K562 (cell line): ENCODE data around the gene APOBEC3G. TPM values are rescaled to one million over a fixed set of nuclear protein-coding genes. Genes with fewer than 3 reads are reported as not detected.
A peak's percentile ranks its signal among the peaks of the same experiment; 100 is the strongest.

ENCODE experiments used
- ATAC-seq: fragments of 200-7000 bp; cut with Tn5 transposase; 3 replicates; pipeline ENCODE4 v1.9.1; 2020; ENCODE audit warnings: moderate library complexity
- BruUV-seq: library from RNA; stranded (reverse); fragments of 400-500 nt; replicated peaks from 2 replicates; lab custom pipeline; 2021; lab: Mats Ljungman, UMichigan
- CTCF ChIA-PET: fragments of 300-600 bp; formaldehyde crosslinking; extraction: SDS; loops from one replicate; lab custom pipeline; 2021; ENCODE audit warnings: low intra/inter-chr PET ratio; lab: Yijun Ruan, JAX
- POLR2A ChIA-PET: fragments of 300-600, 350-650 bp; sonication (Branson Sonifier 250); formaldehyde crosslinking; extraction: SDS; loops from one replicate; lab custom pipeline; 2021; ENCODE audit warnings: antibody characterized with exemption, inconsistent platforms; lab: Yijun Ruan, JAX
- DNase-seq, 4 experiments: peaks; one replicate each; pipeline versions ENCODE4 v3.0.0 to v3.0.0-alpha.2; 2011 to 2018; ENCODE audit warnings: low spot score in 3 of 4, mixed read lengths in 3 of 4; ENCODE audit errors: extremely low read depth in 1 of 4
- FAIRE-seq: peaks from 2 replicates; lab custom pipeline; 2011; peaks lifted over from hg19 to GRCh38; lab: Jason Lieb, UNC
- H2AFZ ChIP-seq: 2 replicates; pipeline ENCODE4 v1.6.0; 2011; ENCODE audit warnings: low read depth, low read length, control low read depth, inconsistent platforms
- H3K27ac ChIP-seq: fragments of 200-600 bp; 3 replicates; pipeline ENCODE4 v1.8.0; 2011; ENCODE audit warnings: low read depth, mild to moderate bottlenecking, control low read depth, inconsistent platforms, low read length, moderate library complexity, mixed read lengths; ENCODE audit errors: extremely low read depth
- H3K27me3 ChIP-seq, 2 experiments: fragments of 300-600 bp in 1 of 2; 2 replicates in 1 of 2; 3 replicates in 1 of 2; pipeline versions ENCODE4 v1.6.0 to v1.8.0; 2011; ENCODE audit warnings: inconsistent platforms in 2 of 2, low read length in 2 of 2, mild to moderate bottlenecking in 1 of 2, mixed read lengths in 1 of 2, moderate library complexity in 1 of 2; ENCODE audit not compliant: control insufficient read depth in 2 of 2, insufficient read depth in 2 of 2
- H3K36me3 ChIP-seq: fragments of 300-600 bp; 3 replicates; pipeline ENCODE4 v1.8.0; 2011; ENCODE audit warnings: mild to moderate bottlenecking, low read length, inconsistent platforms; ENCODE audit not compliant: control insufficient read depth, insufficient read depth
- H3K4me1 ChIP-seq, 2 experiments: fragments of 200-600 bp in 1 of 2; replicated peaks in 1 of 2; 2 replicates in 1 of 2; 3 replicates in 1 of 2; pipeline versions ENCODE4 v1.5.1 to v1.8.0; 2011; ENCODE audit warnings: inconsistent platforms in 2 of 2, low read length in 2 of 2, mild to moderate bottlenecking in 1 of 2, mixed read lengths in 1 of 2, moderate library complexity in 1 of 2; ENCODE audit not compliant: control insufficient read depth in 2 of 2, insufficient read depth in 2 of 2
- H3K4me2 ChIP-seq: 2 replicates; pipeline ENCODE4 v1.6.1; 2011; ENCODE audit warnings: low read length, control low read depth, inconsistent platforms, mixed read lengths; ENCODE audit not compliant: insufficient read depth
- H3K4me3 ChIP-seq: fragments of 200-600 bp; sonication (generic), shearing (Covaris generic); 2 replicates; pipeline ENCODE4 v1.5.1; 2016; ENCODE audit warnings: control low read depth, inconsistent platforms
- H3K79me2 ChIP-seq: fragments of 200-600 bp; 3 replicates; pipeline ENCODE4 v1.8.0; 2011; ENCODE audit warnings: low read length, inconsistent platforms; ENCODE audit not compliant: control insufficient read depth, insufficient read depth
- H3K9ac ChIP-seq, 2 experiments: 2 replicates each; pipeline versions ENCODE4 v1.6.0 to v1.6.1; 2011; ENCODE audit warnings: low read depth in 2 of 2, low read length in 2 of 2, control low read depth in 1 of 2, inconsistent platforms in 1 of 2, mild to moderate bottlenecking in 1 of 2, mixed read lengths in 1 of 2; ENCODE audit not compliant: insufficient read depth in 1 of 2
- H3K9me1 ChIP-seq: one replicate; pipeline ENCODE4 v1.6.0; 2011; ENCODE audit warnings: inconsistent platforms, mild to moderate bottlenecking, low read length, moderate library complexity; ENCODE audit not compliant: control insufficient read depth, insufficient read depth
- H3K9me3 ChIP-seq: replicated peaks from 2 replicates; pipeline ENCODE4 v1.5.1; 2011; ENCODE audit warnings: low read depth, low read length, inconsistent platforms; ENCODE audit not compliant: control insufficient read depth, insufficient read depth
- H4K20me1 ChIP-seq: replicated peaks from 2 replicates; pipeline ENCODE4 v1.6.1; 2011; ENCODE audit warnings: low read length, inconsistent platforms, mixed read lengths; ENCODE audit not compliant: control insufficient read depth, insufficient read depth
- CEBPB ChIP-seq: fragments of 450-650 bp; IDR thresholded peaks from 2 replicates; pipeline ENCODE4 v1.6.1; 2016; ENCODE audit warnings: missing genetic modification characterization, missing compliant biosample characterization
- CEBPG ChIP-seq, 3 experiments: fragments of 200-800 bp in 1 of 3; sonication (Bioruptor generic) in 1 of 3; sonication (generic) in 1 of 3; formaldehyde crosslinking in 1 of 3; IDR thresholded peaks in 2 of 3; conservative IDR thresholded peaks in 1 of 3; 2 replicates each; pipeline versions ENCODE4 v1.6.1 to v1.8.0; 2016 to 2022; ENCODE audit warnings: missing compliant biosample characterization in 2 of 3, missing genetic modification characterization in 2 of 3, mild to moderate bottlenecking in 1 of 3, missing genetic modification reagents in 1 of 3
- EGR1 ChIP-seq: fragments of 450-650 bp; conservative IDR thresholded peaks from 2 replicates; pipeline ENCODE4 v1.6.1; 2017; ENCODE audit warnings: mild to moderate bottlenecking
- SRSF7 ChIP-seq: fragments of 200-400 bp; formaldehyde crosslinking; optimal IDR thresholded peaks from 2 replicates; pipeline ENCODE3; 2017; ENCODE audit warnings: mild to moderate bottlenecking, low read depth, low read length
- WGBS: fragments of 100-300 bp; shearing (Covaris generic); methylation state at CpG from one replicate; pipeline ENCODE4 v1.1.6; 2016; ENCODE audit warnings: low coverage, mixed read lengths; ENCODE audit not compliant: insufficient coverage; ENCODE audit errors: missing lambda C conversion rate; 5-methylcytosine and 5-hydroxymethylcytosine counted together
- in situ Hi-C: fragments of 300-500 bp; cut with MboI; formaldehyde crosslinking; loops from 4 replicates; pipeline ENCODE4 v1.15.0; 2018; ENCODE audit warnings: inconsistent platforms, mixed read lengths
- intact Hi-C: fragments of 100-400 bp; cut with micrococcal nuclease; formaldehyde crosslinking; loops from 2 replicates; pipeline ENCODE4 v1.14.2; 2022
- polyA plus RNA-seq, 8 experiments: library from polyadenylated mRNA; depleted of rRNA in 4 of 8; stranded (reverse) in 5 of 8; unstranded in 3 of 8; fragments of >200 nt; fragmentation: Nextera tagmentation in 2 of 8; fragmentation: Illumina TruSeq in 1 of 8; extraction: Ambion mirVana in 2 of 8; extraction: Trizol in 1 of 8; gene quantifications; 2 replicates each; pipeline versions ENCODE4 v1.2.1 to v1.2.3, GENCODE V29; 2011 to 2014; ENCODE audit warnings: inconsistent platforms in 1 of 8, missing spikeins in 1 of 8
- total RNA-seq, 7 experiments: library from RNA; depleted of rRNA in 6 of 7; stranded (reverse); fragments of >200 nt in 6 of 7; fragmentation: Illumina TruSeq in 2 of 7; extraction: Trizol in 2 of 7; gene quantifications; 2 replicates each; pipeline versions ENCODE4 v1.2.1 to v1.2.3, GENCODE V29; 2011 to 2021; ENCODE audit warnings: low replicate concordance in 1 of 7
- TF ChIP-seq, protein P1 (sequence below): IDR thresholded peaks from 2 replicates; pipeline ENCODE4 v1.6.1; 2016; ENCODE audit warnings: missing genetic modification characterization, missing compliant biosample characterization
- TF ChIP-seq, protein P2 (sequence below): fragments of 450-650 bp; formaldehyde crosslinking; IDR thresholded peaks from 2 replicates; pipeline ENCODE4 v1.4.0; 2022; ENCODE audit warnings: missing genetic modification characterization
- TF ChIP-seq, protein P3 (sequence below): sonication (generic); formaldehyde crosslinking; IDR thresholded peaks from 2 replicates; pipeline ENCODE4 v1.8.0; 2022; ENCODE audit warnings: mild to moderate bottlenecking, missing genetic modification reagents

APOBEC3G gene
- total and polyA plus RNA-seq, 9 of the 15 experiments (the other 6 are each of a cell fraction or from before 2014, with no cell fraction given): 5.2 to 20.8 (median 11.4) TPM

DNA sequence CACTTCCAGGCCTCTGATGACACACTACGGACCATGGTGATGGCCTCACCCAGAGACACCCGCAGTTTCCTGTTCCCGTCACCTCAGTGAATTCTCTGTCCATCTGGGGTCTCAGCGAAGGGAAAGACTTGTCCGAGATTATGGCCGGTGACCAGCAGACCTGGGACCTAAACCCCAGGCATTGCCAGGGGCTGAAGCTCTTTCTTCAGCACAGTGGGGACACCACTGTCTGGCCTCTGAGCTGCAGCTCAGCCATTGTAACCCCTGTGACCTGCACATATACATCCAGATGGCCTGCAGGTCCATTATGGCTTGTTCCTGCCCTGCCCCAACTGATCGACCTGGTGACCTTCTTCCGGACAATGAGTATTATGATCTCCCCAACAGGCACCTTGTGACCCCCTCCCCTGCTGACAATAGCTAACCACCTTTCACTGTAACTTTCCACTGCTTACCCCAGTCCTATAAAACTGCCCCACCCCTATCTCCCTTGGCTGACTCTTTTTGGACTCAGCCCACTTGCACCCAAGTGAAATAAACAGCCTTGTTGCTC is 53.2 kb downstream of the APOBEC3G start (continued):
- TF ChIP-seq, protein P1, sequence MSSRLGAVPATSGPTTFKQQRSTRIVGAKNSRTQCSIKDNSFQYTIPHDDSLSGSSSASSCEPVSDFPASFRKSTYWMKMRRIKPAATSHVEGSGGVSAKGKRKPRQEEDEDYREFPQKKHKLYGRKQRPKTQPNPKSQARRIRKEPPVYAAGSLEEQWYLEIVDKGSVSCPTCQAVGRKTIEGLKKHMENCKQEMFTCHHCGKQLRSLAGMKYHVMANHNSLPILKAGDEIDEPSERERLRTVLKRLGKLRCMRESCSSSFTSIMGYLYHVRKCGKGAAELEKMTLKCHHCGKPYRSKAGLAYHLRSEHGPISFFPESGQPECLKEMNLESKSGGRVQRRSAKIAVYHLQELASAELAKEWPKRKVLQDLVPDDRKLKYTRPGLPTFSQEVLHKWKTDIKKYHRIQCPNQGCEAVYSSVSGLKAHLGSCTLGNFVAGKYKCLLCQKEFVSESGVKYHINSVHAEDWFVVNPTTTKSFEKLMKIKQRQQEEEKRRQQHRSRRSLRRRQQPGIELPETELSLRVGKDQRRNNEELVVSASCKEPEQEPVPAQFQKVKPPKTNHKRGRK: no peak

DNA sequence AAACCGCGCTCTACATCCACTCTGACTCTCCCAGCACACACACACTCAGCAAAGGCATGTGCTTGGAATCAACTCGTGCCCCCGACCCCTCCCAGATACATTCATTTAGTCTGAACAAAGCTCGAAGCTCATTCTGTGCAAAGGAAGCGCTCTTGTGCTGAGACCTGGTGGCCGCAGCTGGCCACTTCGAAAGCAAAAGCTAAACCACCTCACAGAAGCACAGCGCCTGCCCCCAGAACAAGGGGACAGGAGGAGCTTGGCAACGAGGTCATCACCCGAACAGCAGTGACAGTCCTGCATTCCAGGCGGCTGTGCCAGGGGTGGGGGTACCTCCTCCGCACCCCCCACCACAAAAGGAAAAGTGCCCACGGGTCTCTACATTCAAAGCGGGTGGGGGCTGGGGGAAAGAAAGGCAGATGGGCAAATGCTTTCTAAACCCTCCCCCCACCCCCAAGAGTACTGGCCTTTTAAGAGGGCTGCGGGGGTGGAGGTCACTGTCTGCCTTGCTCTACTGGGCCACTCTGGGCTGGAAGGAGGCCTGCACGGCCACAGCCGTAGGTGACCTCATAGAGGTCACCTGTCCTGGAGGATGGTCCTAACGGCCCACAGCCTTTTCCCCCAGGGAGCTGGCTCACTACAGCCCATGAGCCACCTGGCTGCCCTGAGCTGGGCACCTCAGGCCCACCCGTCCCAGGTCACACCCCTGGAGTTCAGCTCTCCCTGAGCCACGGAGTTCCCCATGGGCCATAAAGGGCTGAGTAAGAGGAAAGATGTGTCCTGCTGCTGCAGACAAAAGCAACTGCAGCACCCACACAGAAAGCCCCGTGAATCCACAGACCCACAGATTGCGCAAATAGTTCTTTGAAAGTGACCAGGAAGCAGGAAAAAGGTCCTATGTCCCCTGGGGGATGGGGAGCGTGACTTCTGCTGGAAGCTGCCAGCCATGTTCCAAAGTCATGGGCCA is 54.1 kb downstream of the APOBEC3G start:
- H3K4me2 ChIP-seq: no peak overlapping the region
- no TSS peak for BruUV-seq
- H3K27ac ChIP-seq: no peak overlapping the region
- no peaks in the 10 kb centered on the region for H3K9me1 ChIP-seq
- H3K4me3 ChIP-seq: no peak overlapping the region
- peaks cover 13 to 28% of the 10 kb centered on the region in 2 experiments for H3K4me1 ChIP-seq
- no peaks in the 10 kb centered on the region for H3K27me3 ChIP-seq
- no peaks in the 10 kb centered on the region for H3K9me3 ChIP-seq
- CTCF ChIA-PET: no interaction called here
- in situ Hi-C loops: no loop called here
- peak overlapping the region in 1 of 2 experiments; percentile 78; a peak in 2 of 4 replicates for H3K9ac ChIP-seq
- no peak overlapping the region for H2AFZ ChIP-seq
- peak; percentile 66 for ATAC-seq
- WGBS: 62% methylated on average over 18 of the region's 24 CpGs
- TF ChIP-seq EGR1: peak; percentile 80
- TF ChIP-seq, protein P2, sequence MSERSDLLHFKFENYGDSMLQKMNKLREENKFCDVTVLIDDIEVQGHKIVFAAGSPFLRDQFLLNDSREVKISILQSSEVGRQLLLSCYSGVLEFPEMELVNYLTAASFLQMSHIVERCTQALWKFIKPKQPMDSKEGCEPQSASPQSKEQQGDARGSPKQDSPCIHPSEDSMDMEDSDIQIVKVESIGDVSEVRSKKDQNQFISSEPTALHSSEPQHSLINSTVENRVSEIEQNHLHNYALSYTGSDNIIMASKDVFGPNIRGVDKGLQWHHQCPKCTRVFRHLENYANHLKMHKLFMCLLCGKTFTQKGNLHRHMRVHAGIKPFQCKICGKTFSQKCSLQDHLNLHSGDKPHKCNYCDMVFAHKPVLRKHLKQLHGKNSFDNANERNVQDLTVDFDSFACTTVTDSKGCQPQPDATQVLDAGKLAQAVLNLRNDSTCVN: no peak
- TF ChIP-seq SRSF7: no peak
- TF ChIP-seq, protein P3, sequence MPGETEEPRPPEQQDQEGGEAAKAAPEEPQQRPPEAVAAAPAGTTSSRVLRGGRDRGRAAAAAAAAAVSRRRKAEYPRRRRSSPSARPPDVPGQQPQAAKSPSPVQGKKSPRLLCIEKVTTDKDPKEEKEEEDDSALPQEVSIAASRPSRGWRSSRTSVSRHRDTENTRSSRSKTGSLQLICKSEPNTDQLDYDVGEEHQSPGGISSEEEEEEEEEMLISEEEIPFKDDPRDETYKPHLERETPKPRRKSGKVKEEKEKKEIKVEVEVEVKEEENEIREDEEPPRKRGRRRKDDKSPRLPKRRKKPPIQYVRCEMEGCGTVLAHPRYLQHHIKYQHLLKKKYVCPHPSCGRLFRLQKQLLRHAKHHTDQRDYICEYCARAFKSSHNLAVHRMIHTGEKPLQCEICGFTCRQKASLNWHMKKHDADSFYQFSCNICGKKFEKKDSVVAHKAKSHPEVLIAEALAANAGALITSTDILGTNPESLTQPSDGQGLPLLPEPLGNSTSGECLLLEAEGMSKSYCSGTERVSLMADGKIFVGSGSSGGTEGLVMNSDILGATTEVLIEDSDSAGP: peak; percentile 62; the same call in 1 of the 2 replicates
- peak; percentile 74 for TF ChIP-seq CEBPB (tag)
- TF ChIP-seq CEBPG (CRISPR knock-in tag; IDR thresholded peaks at IDR 0.05): no peak
- 0 out of 4 replicates have a peak, but pooled peaks of 1 of the 2 experiments have one; percentile 21 for TF ChIP-seq CEBPG (tag; conservative IDR thresholded peaks at IDR 0.05 in 1 of 2, IDR thresholded peaks at IDR 0.05 in 1 of 2)
- TF ChIP-seq, all 486 proteins: peak for 4
- intact Hi-C loops: no loop called here
- no peak for DNase-seq
- no peaks in the 10 kb centered on the region for H3K36me3 ChIP-seq
- no peak for FAIRE-seq
- no peaks in the 10 kb centered on the region for H3K79me2 ChIP-seq
- H4K20me1 ChIP-seq: no peaks in the 10 kb centered on the region
- POLR2A ChIA-PET: interaction anchor here (0.7 kb wide), 2 partner anchors 110 to 448 kb away, joined by 3 read pairs; no protein-coding TSS in a partner anchor
